ENCODE results near the gene LSM4.

LSM4 gene

DNA sequence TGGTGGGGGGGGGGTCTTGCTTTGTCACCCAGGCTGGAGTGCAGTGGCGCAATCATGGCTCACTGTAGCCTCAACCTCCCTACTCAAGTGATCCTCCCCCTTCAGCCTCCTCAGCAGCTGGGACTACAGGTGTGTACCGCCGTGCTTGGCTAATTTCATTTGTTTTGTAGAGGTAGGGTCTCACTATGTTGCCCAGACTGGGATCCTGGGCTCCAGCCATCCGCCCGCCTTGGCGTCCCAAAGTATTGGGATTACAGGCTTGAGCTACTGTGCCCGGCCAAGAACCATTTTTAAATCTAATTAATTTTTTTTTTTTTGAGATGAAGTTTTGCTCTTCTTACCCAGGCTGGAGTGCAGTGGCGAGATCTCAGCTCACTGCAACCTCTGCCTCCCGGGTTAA lies 23.2 kb downstream of the LSM4 start:
- TF ChIP-seq, protein P1, sequence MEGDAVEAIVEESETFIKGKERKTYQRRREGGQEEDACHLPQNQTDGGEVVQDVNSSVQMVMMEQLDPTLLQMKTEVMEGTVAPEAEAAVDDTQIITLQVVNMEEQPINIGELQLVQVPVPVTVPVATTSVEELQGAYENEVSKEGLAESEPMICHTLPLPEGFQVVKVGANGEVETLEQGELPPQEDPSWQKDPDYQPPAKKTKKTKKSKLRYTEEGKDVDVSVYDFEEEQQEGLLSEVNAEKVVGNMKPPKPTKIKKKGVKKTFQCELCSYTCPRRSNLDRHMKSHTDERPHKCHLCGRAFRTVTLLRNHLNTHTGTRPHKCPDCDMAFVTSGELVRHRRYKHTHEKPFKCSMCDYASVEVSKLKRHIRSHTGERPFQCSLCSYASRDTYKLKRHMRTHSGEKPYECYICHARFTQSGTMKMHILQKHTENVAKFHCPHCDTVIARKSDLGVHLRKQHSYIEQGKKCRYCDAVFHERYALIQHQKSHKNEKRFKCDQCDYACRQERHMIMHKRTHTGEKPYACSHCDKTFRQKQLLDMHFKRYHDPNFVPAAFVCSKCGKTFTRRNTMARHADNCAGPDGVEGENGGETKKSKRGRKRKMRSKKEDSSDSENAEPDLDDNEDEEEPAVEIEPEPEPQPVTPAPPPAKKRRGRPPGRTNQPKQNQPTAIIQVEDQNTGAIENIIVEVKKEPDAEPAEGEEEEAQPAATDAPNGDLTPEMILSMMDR (IDR thresholded peaks at IDR 0.05; ENCODE audit: insufficient read depth, low read depth, low read length, missing control alignments): no peak
- H3K4me3 ChIP-seq (ENCODE audit: low read length): no peak overlapping the region
- no peak for DNase-seq (ENCODE audit: low read depth)

DNA sequence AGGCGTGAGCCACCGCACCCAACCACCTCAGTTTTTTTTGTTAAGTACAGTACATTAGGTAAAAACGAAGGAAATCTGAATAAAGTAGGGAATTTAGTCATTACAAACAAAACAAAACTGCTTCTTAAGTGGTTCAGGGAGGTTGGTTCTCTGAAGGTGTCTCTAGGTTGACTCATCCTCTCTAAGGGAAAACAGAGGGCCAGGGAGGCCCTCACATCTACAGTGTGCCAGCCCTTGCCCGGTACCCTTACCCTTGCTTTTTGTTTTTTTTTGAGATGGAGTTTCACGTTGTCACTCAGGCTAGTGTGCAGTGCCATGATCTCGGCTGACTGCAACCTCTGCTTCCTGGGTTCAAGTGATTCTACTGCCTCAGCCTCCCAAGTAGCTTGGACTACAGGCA lies 24.3 kb downstream of the LSM4 start:
- no peak overlapping the region for H3K4me3 ChIP-seq (ENCODE audit: low read length)
- TF ChIP-seq, protein P1 (IDR thresholded peaks at IDR 0.05; ENCODE audit: insufficient read depth, low read depth, low read length, missing control alignments): no peak
- DNase-seq (ENCODE audit: low read depth): no peak

DNA sequence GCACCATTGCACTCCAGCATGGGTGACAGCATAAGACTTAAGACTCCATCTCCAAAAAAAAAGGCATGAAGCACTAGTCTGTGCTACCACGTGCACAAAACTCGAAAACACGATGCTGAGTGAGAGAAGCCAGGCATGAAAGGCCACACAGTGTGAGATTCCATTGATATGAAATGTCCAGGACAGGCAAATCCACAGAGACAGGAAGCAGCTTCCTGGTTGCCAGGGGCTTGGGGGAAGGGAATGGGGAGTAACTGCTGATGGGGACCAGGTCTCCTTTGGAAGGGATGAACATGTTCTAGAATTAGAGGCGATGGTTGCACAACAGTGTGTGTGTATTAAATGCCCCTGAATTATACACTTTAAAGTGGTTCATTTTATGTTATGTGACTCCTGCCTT lies 25.6 kb downstream of the LSM4 start:
- TF ChIP-seq, protein P1 (IDR thresholded peaks at IDR 0.05; ENCODE audit: insufficient read depth, low read depth, low read length, missing control alignments): no peak
- DNase-seq (ENCODE audit: low read depth): no peak
- H3K4me3 ChIP-seq (ENCODE audit: low read length): no peak overlapping the region

DNA sequence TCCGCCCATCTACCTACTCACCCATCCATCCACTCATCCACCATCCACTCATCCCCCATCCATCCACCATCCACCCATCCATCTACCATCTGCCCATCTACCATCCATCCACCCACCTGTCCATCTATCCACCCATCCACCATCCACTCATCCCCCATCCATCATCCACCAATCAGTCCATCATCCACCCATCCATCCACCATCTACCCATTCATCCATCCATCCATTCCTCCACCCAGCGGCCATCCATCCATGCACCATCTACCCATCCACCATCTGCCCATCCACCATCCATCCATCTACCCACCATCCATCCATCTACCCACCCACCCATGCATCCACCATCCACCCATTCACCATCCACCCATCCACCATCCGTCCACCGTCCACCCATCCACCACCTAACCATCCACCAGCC lies 27.8 kb downstream of the LSM4 start:
- TF ChIP-seq, protein P1 (IDR thresholded peaks at IDR 0.05; ENCODE audit: insufficient read depth, low read depth, low read length, missing control alignments): no peak
- no peak for DNase-seq (ENCODE audit: low read depth)
- no peak overlapping the region for H3K4me3 ChIP-seq (ENCODE audit: low read length)

DNA sequence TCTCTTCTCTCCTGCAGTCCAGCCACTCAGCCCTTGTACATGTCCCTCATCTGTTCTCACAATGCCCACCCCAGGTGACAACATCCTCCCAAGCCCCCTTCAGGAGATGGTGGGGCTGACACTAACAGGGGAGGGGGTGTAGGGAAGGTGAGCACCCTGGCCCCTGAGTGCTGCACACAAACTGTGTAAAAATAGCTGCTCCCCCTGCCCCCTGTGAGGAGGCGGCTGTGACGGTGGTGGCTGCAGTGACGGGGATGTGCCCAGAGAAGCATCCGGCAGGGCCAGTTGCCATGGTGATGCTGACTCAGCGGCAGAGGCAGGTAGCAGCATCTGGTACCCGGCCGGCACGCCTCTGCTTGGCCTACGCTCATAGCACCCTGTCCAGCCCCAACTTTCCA lies 28.4 kb downstream of the LSM4 start:
- TF ChIP-seq, protein P1 (IDR thresholded peaks at IDR 0.05; ENCODE audit: insufficient read depth, low read depth, low read length, missing control alignments): no peak
- H3K4me3 ChIP-seq (ENCODE audit: low read length): no peak overlapping the region
- peak; percentile 81 for DNase-seq (ENCODE audit: low read depth)

DNA sequence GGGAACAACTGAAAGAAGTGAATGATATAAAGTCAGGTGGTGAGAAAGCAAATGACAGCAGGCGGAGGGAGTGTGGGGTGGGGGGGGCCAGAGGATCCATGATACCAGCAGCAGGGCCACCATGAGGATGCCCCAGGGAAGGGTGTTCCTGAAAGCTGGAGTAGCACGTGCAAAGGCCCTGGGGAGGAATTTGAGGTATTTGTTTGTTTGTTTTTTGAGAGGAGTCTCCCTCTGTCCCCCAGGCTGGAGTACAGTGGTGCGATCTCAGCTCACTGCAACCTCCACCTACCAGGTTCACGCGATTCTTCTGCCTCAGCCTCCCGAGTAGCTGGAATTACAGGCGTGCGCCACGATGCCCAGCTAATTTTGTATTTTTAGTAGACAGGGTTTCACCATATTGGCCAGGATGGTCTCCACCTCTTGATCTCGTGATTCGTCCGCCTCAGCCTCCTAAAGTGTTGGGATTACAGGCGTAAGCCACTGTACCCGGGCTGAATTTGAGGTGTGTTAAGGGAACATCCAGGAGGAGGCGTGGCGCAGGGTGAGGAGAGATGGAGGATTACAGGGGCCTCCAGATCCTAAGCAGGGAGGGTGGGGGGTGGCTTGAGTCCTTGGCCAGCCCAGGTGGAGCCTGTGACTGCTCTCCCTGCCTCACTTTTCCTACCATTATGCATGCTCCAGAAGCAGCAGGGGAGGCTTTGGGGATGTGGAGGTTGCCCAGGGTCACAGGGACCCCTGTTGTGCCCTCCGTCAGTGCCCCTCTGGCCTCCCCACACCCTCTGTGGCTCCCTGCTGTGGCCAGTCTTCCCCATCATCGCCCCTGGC lies 29.0 kb downstream of the LSM4 start:
- DNase-seq (ENCODE audit: low read depth): no peak
- no peak overlapping the region for H3K4me3 ChIP-seq (ENCODE audit: low read length)
- TF ChIP-seq, protein P1 (IDR thresholded peaks at IDR 0.05; ENCODE audit: insufficient read depth, low read depth, low read length, missing control alignments): no peak

All from epithelial cell of esophagus (primary cell).